Lower lobe of right lung (tissue), 2 donors: ENCODE measurements around the gene FETUB. TPM values are rescaled to one million over a fixed set of nuclear protein-coding genes. Genes with fewer than 3 reads are reported as not detected.

ENCODE experiments used
- ATAC-seq, 2 donors: fragments of 200-7000 bp; cut with Tn5 transposase; one replicate each; pipeline ENCODE4 v1.9.1; 2020 to 2022; ENCODE audit warnings: mild to moderate bottlenecking in 2 of 2, moderate library complexity in 2 of 2
- DNase-seq: peaks from one replicate; pipeline ENCODE4 v3.0.0-alpha.2; 2020
- H3K27ac ChIP-seq: fragments of 200-600 bp; one replicate; pipeline ENCODE4 v1.8.0; 2022
- H3K27me3 ChIP-seq: fragments of 200-600 bp; one replicate; pipeline ENCODE4 v1.8.0; 2022; ENCODE audit warnings: low read depth
- H3K36me3 ChIP-seq: fragments of 200-600 bp; one replicate; pipeline ENCODE4 v1.8.0; 2022; ENCODE audit warnings: mild to moderate bottlenecking
- H3K4me1 ChIP-seq: fragments of 200-600 bp; one replicate; pipeline ENCODE4 v1.8.0; 2022
- H3K4me3 ChIP-seq: fragments of 200-600 bp; one replicate; pipeline ENCODE4 v1.8.0; 2022; ENCODE audit warnings: mild to moderate bottlenecking
- H3K9me3 ChIP-seq: fragments of 200-600 bp; one replicate; pipeline ENCODE4 v1.8.0; 2022
- intact Hi-C: fragments of 100-400 bp; cut with DNase I; formaldehyde crosslinking; loops from one replicate; pipeline ENCODE4 v1.11.0; 2022
- total RNA-seq: library from RNA; stranded (reverse); fragmentation: NEBNext Ultra II Directional; extraction: Animal tissue kit (Norgen Biotek cat#: 25700); gene quantifications from one replicate; pipeline ENCODE4 v1.2.1, GENCODE V29; 2021
- TF ChIP-seq, protein P1 (sequence below): fragments of 200-600 bp; IDR thresholded peaks from one replicate; pipeline ENCODE4 v1.8.0; 2022; ENCODE audit warnings: antibody characterized with exemption, mild to moderate bottlenecking
- donor health status: DM: no; HTN: yes; CAD: no; lungs with severe emphysema.

Gene FETUB
- total RNA-seq, 1 donor from 2014 or later: not detected

GRCh38 chr3:186635532-186635931, 4.7 kb upstream of the FETUB start:
- no peak overlapping the region for H3K27ac ChIP-seq
- H3K27me3 ChIP-seq: peaks cover 23% of the 10 kb centered on the region
- H3K4me1 ChIP-seq: no peaks in the 10 kb centered on the region
- H3K36me3 ChIP-seq: no peaks in the 10 kb centered on the region
- intact Hi-C loops: no loop called here
- no peak for DNase-seq
- no peak overlapping the region for H3K4me3 ChIP-seq
- no peaks in the 10 kb centered on the region for H3K9me3 ChIP-seq
- ATAC-seq: no peak
- TF ChIP-seq, protein P1, sequence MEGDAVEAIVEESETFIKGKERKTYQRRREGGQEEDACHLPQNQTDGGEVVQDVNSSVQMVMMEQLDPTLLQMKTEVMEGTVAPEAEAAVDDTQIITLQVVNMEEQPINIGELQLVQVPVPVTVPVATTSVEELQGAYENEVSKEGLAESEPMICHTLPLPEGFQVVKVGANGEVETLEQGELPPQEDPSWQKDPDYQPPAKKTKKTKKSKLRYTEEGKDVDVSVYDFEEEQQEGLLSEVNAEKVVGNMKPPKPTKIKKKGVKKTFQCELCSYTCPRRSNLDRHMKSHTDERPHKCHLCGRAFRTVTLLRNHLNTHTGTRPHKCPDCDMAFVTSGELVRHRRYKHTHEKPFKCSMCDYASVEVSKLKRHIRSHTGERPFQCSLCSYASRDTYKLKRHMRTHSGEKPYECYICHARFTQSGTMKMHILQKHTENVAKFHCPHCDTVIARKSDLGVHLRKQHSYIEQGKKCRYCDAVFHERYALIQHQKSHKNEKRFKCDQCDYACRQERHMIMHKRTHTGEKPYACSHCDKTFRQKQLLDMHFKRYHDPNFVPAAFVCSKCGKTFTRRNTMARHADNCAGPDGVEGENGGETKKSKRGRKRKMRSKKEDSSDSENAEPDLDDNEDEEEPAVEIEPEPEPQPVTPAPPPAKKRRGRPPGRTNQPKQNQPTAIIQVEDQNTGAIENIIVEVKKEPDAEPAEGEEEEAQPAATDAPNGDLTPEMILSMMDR: no peak

DNA sequence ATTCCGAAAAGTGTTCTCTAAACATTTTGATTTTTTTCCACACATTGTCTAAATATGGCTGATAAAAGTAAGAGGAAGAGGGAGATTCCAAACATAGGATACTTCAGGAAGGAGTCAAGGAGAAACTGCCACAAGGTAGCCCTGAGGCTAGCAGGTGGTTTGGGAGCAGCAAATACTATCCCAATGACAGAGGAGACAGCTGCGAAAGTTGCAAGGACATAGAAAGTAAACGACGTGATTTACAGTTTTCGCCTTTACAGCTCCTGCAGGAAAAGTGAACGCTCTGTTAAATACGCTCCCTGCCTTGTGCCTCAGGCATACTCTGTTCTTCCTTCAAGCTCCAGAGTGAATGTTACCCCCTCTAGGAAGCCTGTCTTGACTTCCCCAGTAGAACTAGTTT, 3.7 kb upstream of the FETUB start:
- TF ChIP-seq, protein P1: no peak
- H3K27me3 ChIP-seq: peaks cover 23% of the 10 kb centered on the region
- ATAC-seq: no peak
- DNase-seq: no peak
- no peak overlapping the region for H3K4me3 ChIP-seq
- no peaks in the 10 kb centered on the region for H3K9me3 ChIP-seq
- no peaks in the 10 kb centered on the region for H3K4me1 ChIP-seq
- no peaks in the 10 kb centered on the region for H3K36me3 ChIP-seq
- intact Hi-C loops: no loop called here
- no peak overlapping the region for H3K27ac ChIP-seq

DNA sequence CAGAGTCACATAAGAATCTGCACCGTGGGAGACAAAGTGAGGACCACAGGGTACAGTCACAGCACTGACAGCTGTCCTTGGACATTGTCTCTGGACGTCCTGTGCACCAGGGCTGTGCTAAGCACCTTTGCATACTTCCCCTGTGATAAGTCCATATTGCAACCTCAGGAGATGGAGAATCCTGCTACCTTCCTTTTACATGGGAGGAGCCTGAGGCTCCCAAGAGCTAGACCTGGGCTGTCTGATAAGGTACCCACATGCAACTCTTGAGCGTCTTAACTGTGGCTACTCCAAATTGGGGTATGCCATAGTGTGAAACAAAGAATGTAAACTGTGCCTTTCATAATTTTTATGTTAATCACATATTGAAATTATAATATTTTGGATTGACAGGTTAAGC, 2.5 kb upstream of the FETUB start:
- ATAC-seq (no peak), DNase-seq (no peak)
- H3K27ac ChIP-seq: no peak overlapping the region
- no peaks in the 10 kb centered on the region for H3K36me3 ChIP-seq
- intact Hi-C loops: no loop called here
- no peak overlapping the region for H3K4me3 ChIP-seq
- H3K27me3 ChIP-seq: peaks cover 25% of the 10 kb centered on the region
- H3K9me3 ChIP-seq: no peaks in the 10 kb centered on the region
- TF ChIP-seq, protein P1: no peak
- no peaks in the 10 kb centered on the region for H3K4me1 ChIP-seq

- Histone ChIP-seq H3K27ac (no peak overlapping the region), H3K4me3 (no peak overlapping the region), H3K36me3 (no peaks in the 10 kb centered on the region), H3K9me3 (no peaks in the 10 kb centered on the region), H3K27me3 (peaks cover 31% of the 10 kb centered on the region), H3K4me1 (no peaks in the 10 kb centered on the region)
- no peak for DNase-seq
- no peak for ATAC-seq
- intact Hi-C loops: no loop called here
- TF ChIP-seq, protein P1: no peak
Measured at GRCh38 chr3:186638259-186638658, 1.9 kb upstream of the FETUB start.

GRCh38 chr3:186640473-186640818, 247 bp downstream of the FETUB start:
- ATAC-seq: peak in 1 of 2 donors; percentile 36
- Histone ChIP-seq H3K36me3 (no peaks in the 10 kb centered on the region), H3K27me3 (peaks cover 41% of the 10 kb centered on the region), H3K9me3 (no peaks in the 10 kb centered on the region), H3K4me3 (no peak overlapping the region), H3K4me1 (no peaks in the 10 kb centered on the region), H3K27ac (no peak overlapping the region)
- intact Hi-C loops: no loop called here
- TF ChIP-seq, protein P1: no peak
- DNase-seq: no peak

- TF ChIP-seq, protein P1: no peak
- ATAC-seq (peak; percentile 67 to 79), DNase-seq (no peak)
- H3K9me3 ChIP-seq: no peaks in the 10 kb centered on the region
- H3K4me3 ChIP-seq: no peak overlapping the region
- H3K36me3 ChIP-seq: no peaks in the 10 kb centered on the region
- peaks cover 41% of the 10 kb centered on the region for H3K27me3 ChIP-seq
- no peak overlapping the region for H3K27ac ChIP-seq
- no peaks in the 10 kb centered on the region for H3K4me1 ChIP-seq
- intact Hi-C loops: no loop called here
Measured at GRCh38 chr3:186640929-186641328, 730 bp downstream of the FETUB start.
